Mammary epithelial cell (primary cell): ENCODE data around the gene INSM2.

Experiments
- CTCF ChIP-seq, 2 donors: IDR thresholded peaks in 1 of 2; conservative IDR thresholded peaks in 1 of 2; 2 replicates each; pipeline ENCODE4 v1.5.1; 2011 to 2012; ENCODE audit warnings: inconsistent platforms in 2 of 2, low read length in 2 of 2, mild to moderate bottlenecking in 2 of 2, control low read depth in 1 of 2, low read depth in 1 of 2; ENCODE audit not compliant: insufficient read depth in 1 of 2; ENCODE audit errors: extremely low read depth in 1 of 2
- EZH2 ChIP-seq: IDR thresholded peaks from 2 replicates; pipeline ENCODE4 v1.6.1; 2012; ENCODE audit warnings: low read length, inconsistent platforms, borderline replicate concordance

- TF ChIP-seq CTCF (conservative IDR thresholded peaks at IDR 0.05 in 1 of 2, IDR thresholded peaks at IDR 0.05 in 1 of 2; ENCODE audit: extremely low read depth in 1 of 2, insufficient read depth in 1 of 2, low read depth in 1 of 2, low read length in 2 of 2) (no peak), EZH2 (no peak)
Measured at GRCh38 chr14:35503646-35504045, 30.3 kb upstream of the INSM2 start.
